Activated naive CD8-positive, alpha-beta T cell treated with anti-CD3 and anti-CD28 coated beads, Interleukin-2, amount 50 U/mL, for 24 hours (primary cell): ENCODE data around the gene GRAP.
"Not testable (repeated sequence)": the region's sequence is repeated elsewhere in the genome, so short reads cannot be mapped to it uniquely, and the experiment has no call there.

Experiments used
- ATAC-seq: fragments of 150-1000 bp; cut with Tn5 transposase; one replicate; pipeline ENCODE4 v1.10.0; 2021
- DNase-seq: peaks from one replicate; pipeline ENCODE4 v3.0.0; 2021
- H3K27ac Mint-ChIP-seq: one replicate; pipeline ENCODE4 v1.8.0; 2021; ENCODE audit warnings: mild to moderate bottlenecking, mixed read lengths
- H3K27me3 Mint-ChIP-seq: one replicate; pipeline ENCODE4 v1.8.0; 2021; ENCODE audit warnings: mixed read lengths
- H3K36me3 Mint-ChIP-seq: one replicate; pipeline ENCODE4 v1.8.0; 2021; ENCODE audit warnings: low read depth, mixed read lengths
- H3K4me1 Mint-ChIP-seq: one replicate; pipeline ENCODE4 v1.8.0; 2021; ENCODE audit warnings: mixed read lengths
- H3K4me3 Mint-ChIP-seq: one replicate; pipeline ENCODE4 v1.8.0; 2021; ENCODE audit warnings: mild to moderate bottlenecking, moderate library complexity, mixed read lengths
- H3K9me3 Mint-ChIP-seq: one replicate; pipeline ENCODE4 v1.8.0; 2021; ENCODE audit warnings: mixed read lengths

Gene GRAP

DNA sequence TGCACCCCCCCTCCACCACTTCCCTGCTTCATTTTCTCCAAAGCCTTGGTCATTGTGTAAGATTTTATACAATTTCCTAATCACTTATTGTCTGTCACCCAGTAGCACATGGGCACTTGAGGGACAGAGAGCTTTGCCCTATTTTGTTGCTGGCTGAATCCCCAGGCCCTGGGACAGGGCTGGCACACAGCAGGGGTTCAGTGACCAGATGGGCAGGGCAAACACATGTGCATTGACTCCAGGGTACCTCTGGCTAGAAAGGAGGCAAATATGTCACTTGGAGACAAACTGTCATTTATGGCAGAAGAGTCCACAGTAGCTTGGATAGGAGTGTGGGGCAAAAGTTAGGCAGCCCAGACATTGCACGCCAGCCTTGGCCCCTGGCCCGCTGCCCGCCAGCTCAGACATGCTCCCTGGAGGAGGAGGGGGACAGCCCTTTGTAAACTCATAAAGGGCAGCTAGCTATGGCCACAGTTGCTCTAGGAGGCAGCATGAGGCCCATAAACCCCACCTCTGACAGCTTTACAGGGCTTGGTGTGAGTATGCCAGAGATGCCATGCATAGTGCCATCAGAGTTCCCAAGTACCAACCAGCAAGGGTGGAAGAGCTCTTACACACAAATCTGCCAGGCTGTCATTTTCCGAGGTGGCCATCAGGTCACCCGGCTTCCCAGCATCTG lies 15.8 kb downstream of the GRAP start:
- H3K27ac Mint-ChIP-seq, H3K4me1 Mint-ChIP-seq, H3K36me3 Mint-ChIP-seq, DNase-seq, H3K27me3 Mint-ChIP-seq, H3K4me3 Mint-ChIP-seq, H3K9me3 Mint-ChIP-seq, ATAC-seq: not testable (repeated sequence)

DNA sequence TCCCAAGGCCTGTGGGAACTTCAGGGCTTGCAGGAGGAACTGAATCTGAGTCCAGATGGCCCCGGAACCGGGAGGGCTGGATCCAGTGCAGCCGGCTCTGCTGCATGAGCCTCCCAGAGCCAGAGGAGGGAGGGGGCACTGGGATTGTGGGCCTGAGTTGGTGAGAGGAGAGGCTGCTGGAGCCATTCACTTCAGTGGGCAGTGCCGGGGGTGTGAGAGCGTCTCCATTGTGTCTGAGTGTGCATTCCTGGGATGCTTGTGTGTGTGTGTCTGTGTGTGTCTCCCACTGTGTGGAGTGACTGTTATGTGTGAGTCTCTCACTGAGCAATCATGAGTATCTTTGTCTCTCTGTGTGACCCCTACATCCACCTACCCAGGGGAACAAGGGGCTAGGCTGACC lies 17.0 kb downstream of the GRAP start:
- not testable (repeated sequence) for H3K9me3 Mint-ChIP-seq, H3K36me3 Mint-ChIP-seq, H3K27ac Mint-ChIP-seq, DNase-seq, H3K4me1 Mint-ChIP-seq, ATAC-seq, H3K4me3 Mint-ChIP-seq, H3K27me3 Mint-ChIP-seq

DNA sequence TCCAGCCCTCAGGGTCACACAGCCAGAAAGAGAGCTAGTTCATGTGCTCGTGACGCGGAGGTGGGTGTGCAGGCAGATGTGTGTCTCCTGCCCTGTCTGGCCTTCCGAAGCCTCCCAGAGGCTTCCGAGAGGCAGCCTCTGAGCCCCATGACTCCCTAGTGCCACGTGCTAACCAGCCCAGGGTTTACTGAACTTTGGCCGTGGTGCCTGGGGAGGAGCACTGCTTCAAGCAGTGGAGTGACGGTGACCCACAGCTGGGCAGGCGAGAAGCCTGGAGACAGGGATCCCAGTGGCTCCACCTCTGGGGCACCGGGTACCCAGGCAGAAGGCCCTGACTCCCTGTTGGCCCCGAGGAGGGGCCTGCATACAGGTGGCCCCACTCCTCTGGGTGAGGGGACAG lies 18.1 kb downstream of the GRAP start:
- H3K4me1 Mint-ChIP-seq: peaks cover 14% of the 10 kb centered on the region
- H3K36me3 Mint-ChIP-seq, H3K4me3 Mint-ChIP-seq, DNase-seq, ATAC-seq, H3K9me3 Mint-ChIP-seq, H3K27ac Mint-ChIP-seq, H3K27me3 Mint-ChIP-seq: not testable (repeated sequence)

DNA sequence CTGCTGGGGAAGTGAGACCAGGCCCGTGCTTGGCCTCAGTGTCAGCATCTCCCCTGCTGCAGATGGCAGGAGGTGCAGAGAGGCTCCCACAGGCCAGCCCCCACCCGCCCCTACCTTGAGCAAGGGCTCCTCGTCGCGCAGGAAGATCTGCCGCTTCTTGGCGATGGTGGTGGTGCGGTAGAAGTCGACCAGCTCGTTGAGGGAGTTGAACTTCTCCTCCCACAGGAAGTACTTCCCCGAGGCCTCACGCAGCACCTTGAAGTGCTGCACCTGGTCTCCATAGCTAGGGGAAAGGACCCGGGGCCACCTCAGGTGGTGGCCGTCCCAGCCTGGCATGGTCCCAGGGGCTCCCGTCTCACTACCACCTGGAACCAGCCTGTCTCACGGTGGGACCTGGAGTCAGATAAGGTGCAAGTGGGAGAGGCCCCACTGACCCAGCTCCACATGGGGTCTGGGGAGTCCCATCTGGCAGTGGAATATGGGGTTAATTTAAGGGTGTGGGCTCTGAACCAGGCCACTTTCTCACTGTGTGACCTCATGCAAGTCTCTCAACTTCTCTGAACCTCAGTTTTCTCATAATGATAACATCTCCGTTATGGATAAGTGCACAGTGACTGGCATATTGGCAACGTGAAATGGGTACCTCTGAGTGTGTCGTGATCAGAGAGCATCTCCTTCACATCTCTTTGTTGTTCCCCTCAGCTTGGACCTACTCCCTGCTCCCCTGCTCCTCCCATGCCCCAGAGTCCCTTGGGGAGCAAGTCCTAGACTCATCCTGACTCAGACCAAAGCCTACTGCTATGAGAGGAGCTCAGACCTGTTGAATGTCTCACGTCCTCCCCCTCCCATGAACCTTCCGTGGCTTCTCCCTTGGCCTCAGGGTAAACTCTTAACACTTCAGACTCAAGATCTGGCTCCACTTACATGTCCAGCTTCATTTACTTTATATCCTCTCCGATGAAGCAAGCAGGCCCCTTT lies 22.4 kb downstream of the GRAP start:
- Mint-ChIP-seq H3K27me3 (no peaks in the 10 kb centered on the region), H3K27ac (peak overlapping the region; percentile 59), H3K9me3 (no peaks in the 10 kb centered on the region), H3K36me3 (peaks cover 7% of the 10 kb centered on the region), H3K4me3 (no peak overlapping the region), H3K4me1 (peaks cover 16% of the 10 kb centered on the region)
- ATAC-seq (peak; percentile 54), DNase-seq (no peak)

DNA sequence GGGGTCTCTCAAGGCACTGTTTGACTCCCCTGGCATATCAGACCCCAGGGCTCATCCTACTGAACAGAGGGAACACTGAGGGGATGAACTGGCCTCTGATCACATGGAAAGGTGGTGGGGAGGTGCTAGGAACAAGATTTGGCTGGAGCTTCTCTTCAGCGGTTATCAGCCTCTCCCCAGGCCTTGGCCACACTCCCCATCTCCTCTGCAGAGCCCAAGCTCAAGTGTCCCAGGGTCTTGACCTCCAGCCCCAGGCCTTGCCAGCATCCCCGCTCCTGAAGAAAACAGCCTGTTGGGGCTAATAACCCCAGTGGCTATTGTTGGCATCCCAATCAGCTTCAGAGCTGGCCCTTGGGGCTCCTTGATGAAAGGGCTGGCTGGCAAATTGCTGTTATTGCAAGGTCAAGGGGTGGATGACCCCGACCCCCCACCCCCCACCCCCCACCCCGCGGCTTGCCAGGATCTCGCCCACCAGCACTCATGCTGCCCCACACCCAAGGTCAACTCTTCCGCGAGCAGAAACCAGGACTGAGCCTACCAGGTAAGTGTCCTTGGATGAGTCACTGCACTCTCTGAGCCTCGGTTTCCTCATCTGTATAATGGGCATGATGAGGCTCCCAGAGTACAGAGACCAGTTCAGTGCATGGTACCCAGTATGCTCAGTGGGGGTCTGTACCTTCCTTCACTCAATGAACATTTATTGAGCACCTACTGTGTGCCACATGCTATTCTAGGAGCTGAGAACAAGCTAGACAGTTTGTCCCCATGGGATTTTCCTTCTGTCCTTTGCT lies 23.4 kb downstream of the GRAP start:
- H3K27ac Mint-ChIP-seq: no peak overlapping the region
- no peaks in the 10 kb centered on the region for H3K9me3 Mint-ChIP-seq
- H3K36me3 Mint-ChIP-seq: peaks cover 7% of the 10 kb centered on the region
- peaks cover 19% of the 10 kb centered on the region for H3K4me1 Mint-ChIP-seq
- ATAC-seq (no peak), DNase-seq (no peak)
- no peaks in the 10 kb centered on the region for H3K27me3 Mint-ChIP-seq
- H3K4me3 Mint-ChIP-seq: no peak overlapping the region

DNA sequence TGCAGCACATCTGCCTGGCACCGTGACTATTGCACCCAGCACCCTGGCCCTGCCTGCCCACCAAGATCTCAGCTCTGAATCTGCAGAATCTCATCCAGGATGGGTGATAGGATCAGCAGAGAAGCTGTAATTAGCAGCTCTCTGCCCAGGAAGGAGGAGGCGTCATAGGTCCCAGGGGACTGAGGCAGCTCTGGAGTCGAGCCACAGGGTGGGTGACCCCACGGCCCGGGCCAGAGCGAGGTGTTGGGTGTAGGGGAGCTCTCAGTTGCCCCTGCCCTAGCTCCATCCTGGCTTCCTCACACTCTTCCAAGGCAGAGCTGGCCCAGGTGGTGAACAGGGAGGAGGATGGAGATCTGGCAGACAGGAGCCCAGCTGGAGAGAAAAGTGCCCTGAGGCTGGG lies 24.0 kb downstream of the GRAP start:
- Mint-ChIP-seq H3K4me1 (peaks cover 19% of the 10 kb centered on the region), H3K27ac (no peak overlapping the region), H3K4me3 (no peak overlapping the region), H3K36me3 (peaks cover 7% of the 10 kb centered on the region), H3K27me3 (no peaks in the 10 kb centered on the region), H3K9me3 (no peaks in the 10 kb centered on the region)
- DNase-seq (no peak), ATAC-seq (no peak)

DNA sequence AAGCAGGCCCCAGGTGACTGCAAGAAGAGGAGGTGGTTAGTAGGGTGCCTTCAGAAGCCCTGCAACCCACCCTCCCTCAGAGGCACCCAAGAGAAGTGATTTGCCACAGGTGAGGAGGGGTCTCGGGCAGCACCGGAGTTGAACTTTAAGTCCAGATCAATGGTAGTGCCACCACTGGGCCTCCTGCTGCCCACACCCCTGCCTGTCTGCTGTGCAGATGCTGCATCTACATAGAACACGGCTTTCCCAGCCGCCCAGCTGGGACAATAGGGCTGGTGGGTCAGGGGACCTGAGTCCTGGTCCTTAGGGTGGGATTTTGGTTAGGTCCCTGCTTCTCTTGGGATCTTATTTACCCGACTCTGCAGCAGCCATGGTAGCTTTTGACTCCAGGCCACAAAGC lies 24.6 kb downstream of the GRAP start:
- H3K4me1 Mint-ChIP-seq: peaks cover 19% of the 10 kb centered on the region
- DNase-seq (no peak), ATAC-seq (no peak)
- no peak overlapping the region for H3K4me3 Mint-ChIP-seq
- no peak overlapping the region for H3K27ac Mint-ChIP-seq
- H3K36me3 Mint-ChIP-seq: peaks cover 7% of the 10 kb centered on the region
- H3K27me3 Mint-ChIP-seq: no peaks in the 10 kb centered on the region
- H3K9me3 Mint-ChIP-seq: no peaks in the 10 kb centered on the region

DNA sequence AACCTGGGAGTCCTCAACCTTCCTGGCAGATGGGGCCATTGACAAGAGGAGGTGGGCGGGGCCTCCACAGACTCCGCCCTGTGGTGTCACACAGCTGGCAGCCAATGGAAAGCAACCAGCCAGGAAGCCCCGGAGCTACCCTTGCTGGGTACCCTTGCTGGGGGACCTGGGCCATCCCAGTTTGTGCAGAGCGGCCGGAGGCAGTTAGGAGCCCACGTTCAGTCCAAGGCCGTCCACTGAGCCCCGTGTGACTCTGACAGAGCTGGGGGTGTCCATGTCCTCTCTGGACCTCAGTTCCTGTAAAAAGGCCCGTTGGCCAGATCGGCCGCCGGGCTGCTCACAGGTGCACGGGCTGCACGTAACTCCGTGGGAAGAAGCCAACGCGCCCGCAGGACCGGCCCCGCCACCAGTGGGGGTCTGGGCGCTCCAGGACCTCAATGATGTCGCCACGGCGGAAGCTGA lies 25.1 kb downstream of the GRAP start:
- Mint-ChIP-seq H3K27ac (no peak overlapping the region), H3K27me3 (no peaks in the 10 kb centered on the region), H3K9me3 (no peaks in the 10 kb centered on the region), H3K36me3 (peaks cover 7% of the 10 kb centered on the region), H3K4me3 (no peak overlapping the region), H3K4me1 (peaks cover 19% of the 10 kb centered on the region)
- peak; percentile 60 for DNase-seq
- no peak for ATAC-seq

DNA sequence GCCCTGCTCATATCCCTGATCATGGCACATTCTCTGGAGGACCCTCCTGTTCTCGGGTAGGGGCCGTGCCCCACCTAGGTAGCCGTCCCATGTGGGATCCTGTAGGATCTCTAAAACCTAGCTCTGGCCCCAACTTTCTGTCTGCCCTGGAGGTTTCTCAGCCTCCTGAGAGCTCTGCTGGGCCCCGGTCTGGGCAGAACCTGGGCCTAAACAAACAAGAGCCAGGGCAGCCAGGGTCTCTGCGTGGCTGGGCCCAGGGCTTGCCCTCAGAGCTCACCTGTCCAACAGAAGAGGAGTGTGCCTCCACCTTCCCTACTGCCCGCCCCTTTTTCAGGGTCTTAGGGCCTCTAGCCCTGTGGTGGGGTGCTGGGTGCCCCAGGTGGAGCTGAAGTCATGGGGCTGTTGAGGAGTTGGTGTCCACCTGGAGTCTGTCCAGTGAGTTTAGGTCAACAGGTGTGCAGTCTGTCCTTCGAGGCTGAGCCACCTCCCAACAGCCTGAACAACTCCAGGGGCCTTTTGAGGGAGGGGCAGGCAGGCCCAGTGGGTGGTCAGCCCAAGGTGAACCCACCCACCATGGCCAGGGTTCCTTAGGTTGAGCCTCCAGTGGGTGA lies 25.6 kb downstream of the GRAP start:
- not testable (repeated sequence) for DNase-seq, H3K27me3 Mint-ChIP-seq, H3K4me3 Mint-ChIP-seq, H3K9me3 Mint-ChIP-seq, ATAC-seq, H3K36me3 Mint-ChIP-seq, H3K27ac Mint-ChIP-seq
- peaks cover 19% of the 10 kb centered on the region for H3K4me1 Mint-ChIP-seq

DNA sequence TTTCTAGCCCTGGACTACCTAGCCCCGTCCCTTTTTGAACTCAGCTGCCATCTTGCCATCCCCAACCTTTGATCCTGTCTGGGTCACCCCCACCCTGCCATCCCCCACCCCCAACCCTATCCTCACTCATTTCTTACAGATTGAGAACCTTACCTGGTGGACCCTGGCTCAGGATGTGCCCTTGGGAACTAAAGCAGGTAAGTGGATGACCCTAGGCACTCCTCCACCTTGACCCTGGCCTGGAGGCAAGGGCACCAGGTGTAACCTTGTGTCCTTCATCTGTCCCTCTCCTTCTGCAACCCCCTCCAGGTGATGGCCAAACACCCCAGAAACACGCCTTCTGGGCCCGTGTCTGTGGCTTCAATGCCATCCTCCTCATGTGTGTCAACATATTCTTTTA lies 26.7 kb downstream of the GRAP start:
- Mint-ChIP-seq H3K27ac (no peak overlapping the region), H3K9me3 (no peaks in the 10 kb centered on the region), H3K27me3 (no peaks in the 10 kb centered on the region), H3K36me3 (peaks cover 7% of the 10 kb centered on the region), H3K4me1 (peaks cover 18% of the 10 kb centered on the region), H3K4me3 (no peak overlapping the region)
- DNase-seq (no peak), ATAC-seq (no peak)

DNA sequence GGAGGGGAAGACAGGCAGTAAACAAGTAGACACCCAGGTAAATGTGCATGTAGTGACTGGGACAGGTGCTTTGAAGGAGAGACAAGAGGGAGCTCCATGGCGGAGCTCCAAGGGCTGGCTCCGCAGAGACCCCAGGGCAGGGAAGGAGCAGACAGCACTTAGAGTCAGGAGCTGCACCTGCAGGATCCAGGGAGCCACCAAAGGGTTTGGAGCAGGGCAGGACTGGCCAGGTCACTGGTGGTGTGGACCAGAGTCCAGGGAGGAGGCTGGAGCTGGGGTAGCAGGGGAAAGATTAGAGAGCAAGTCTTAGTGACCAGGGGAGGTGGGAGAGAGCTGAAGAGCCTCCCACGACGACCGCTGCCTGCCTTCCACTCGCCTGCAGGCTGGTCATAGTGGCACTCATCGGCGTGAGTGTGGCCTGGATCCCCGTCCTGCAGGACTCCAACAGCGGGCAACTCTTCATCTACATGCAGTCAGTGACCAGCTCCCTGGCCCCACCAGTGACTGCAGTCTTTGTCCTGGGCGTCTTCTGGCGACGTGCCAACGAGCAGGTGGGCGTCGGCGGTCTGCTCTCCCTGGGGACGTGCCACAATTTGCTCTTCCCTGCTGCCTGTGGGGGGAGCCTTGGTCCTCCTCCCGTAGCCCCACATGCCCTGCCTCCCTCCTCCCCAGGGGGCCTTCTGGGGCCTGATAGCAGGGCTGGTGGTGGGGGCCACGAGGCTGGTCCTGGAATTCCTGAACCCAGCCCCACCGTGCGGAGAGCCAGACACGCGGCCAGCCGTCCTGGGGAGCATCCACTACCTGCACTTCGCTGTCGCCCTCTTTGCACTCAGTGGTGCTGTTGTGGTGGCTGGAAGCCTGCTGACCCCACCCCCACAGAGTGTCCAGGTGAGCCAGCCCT lies 27.5 kb downstream of the GRAP start:
- Mint-ChIP-seq H3K36me3 (peaks cover 3% of the 10 kb centered on the region), H3K27me3 (no peaks in the 10 kb centered on the region), H3K4me1 (peaks cover 11% of the 10 kb centered on the region), H3K27ac (no peak overlapping the region), H3K9me3 (no peaks in the 10 kb centered on the region), H3K4me3 (no peak overlapping the region)
- DNase-seq: no peak
- ATAC-seq: no peak

DNA sequence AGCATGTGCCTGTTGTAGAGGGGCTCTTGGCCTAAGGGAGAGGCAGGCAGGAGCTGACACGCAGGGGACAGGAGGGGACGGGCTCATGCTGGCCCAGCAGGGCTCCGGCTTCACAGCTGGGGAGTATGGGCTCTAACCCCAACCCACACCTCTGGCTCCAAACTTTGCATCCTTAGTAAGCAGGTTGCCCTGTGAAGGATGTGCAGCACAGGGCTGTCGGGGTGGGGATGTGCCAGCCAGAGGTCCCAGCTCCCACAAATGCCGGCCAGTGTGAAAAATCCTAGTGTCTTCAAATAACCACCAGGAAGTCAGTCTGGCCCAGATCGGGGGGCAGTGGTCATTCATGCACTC lies 28.2 kb downstream of the GRAP start:
- H3K27me3 Mint-ChIP-seq: no peaks in the 10 kb centered on the region
- no peak overlapping the region for H3K27ac Mint-ChIP-seq
- peaks cover 3% of the 10 kb centered on the region for H3K36me3 Mint-ChIP-seq
- DNase-seq (no peak), ATAC-seq (no peak)
- H3K4me1 Mint-ChIP-seq: peaks cover 4% of the 10 kb centered on the region
- H3K9me3 Mint-ChIP-seq: no peaks in the 10 kb centered on the region
- no peak overlapping the region for H3K4me3 Mint-ChIP-seq

DNA sequence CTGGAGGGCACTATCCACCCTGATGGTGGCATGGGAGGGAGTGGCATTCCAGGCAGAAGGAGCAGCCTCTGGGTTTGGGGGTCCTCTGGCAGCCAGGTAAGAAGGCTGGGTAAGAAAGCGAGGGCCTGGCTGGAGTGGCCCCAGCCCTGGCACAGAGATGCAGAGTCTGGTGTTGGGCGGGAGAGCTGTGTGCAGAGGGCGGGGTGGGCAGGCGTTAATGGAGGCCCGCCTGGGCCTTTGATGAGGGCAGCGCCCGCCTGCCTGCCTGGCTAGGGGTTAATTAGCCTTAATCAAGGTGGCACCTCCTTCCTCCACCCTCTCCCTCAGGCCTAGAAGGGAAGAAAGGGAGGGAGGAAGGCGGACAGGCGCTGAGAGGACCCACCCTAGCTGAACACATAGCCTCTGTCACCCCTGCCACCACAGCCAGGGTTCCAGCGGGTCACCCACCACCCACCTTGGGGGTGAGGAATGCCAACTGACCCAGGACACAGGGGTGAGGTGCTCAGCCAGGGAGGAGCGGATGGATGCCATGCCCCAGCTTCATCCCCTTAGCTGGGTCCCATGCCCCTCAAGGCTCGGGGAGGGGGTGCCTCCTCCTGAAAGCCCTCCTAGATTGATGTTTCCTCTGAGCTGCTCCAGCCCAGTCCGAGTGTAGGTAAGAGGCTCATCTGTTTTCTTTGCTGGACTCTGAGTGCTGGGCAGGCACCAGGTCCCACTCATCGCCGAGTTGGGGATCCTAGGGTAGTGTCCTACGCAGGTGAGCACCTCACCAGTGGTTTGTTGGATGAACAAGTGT lies 28.8 kb downstream of the GRAP start:
- peaks cover 4% of the 10 kb centered on the region for H3K4me1 Mint-ChIP-seq
- no peak for DNase-seq
- ATAC-seq: no peak
- H3K27me3 Mint-ChIP-seq: no peaks in the 10 kb centered on the region
- H3K36me3 Mint-ChIP-seq: peaks cover 3% of the 10 kb centered on the region
- no peaks in the 10 kb centered on the region for H3K9me3 Mint-ChIP-seq
- H3K4me3 Mint-ChIP-seq: no peak overlapping the region
- H3K27ac Mint-ChIP-seq: no peak overlapping the region
